Memory B cell (primary cell): Measurements from ENCODE around the gene DNAJC16.
A peak's percentile ranks its signal among the peaks of the same experiment; 100 is the strongest.

ENCODE experiments used
- ATAC-seq: fragments of 150-1000 bp; cut with Tn5 transposase; 2 replicates; pipeline ENCODE4 v1.10.0; 2021; ENCODE audit warnings: low read depth, mild to moderate bottlenecking, moderate library complexity
- DNase-seq, 2 donors: peaks; one replicate each; pipeline ENCODE4 v3.0.0; 2022; ENCODE audit warnings: low spot score in 2 of 2
- H3K27ac Mint-ChIP-seq: one replicate; pipeline ENCODE4 v1.8.0; 2022; ENCODE audit warnings: mild to moderate bottlenecking, moderate library complexity, mixed read lengths
- H3K27me3 Mint-ChIP-seq: one replicate; pipeline ENCODE4 v1.8.0; 2022; ENCODE audit warnings: mixed read lengths
- H3K36me3 Mint-ChIP-seq: one replicate; pipeline ENCODE4 v1.8.0; 2022; ENCODE audit warnings: mild to moderate bottlenecking, mixed read lengths
- H3K4me1 Mint-ChIP-seq: one replicate; pipeline ENCODE4 v1.8.0; 2022; ENCODE audit warnings: mixed read lengths
- H3K4me3 Mint-ChIP-seq: one replicate; pipeline ENCODE4 v1.8.0; 2022; ENCODE audit warnings: mild to moderate bottlenecking, moderate library complexity, mixed read lengths
- H3K9me3 Mint-ChIP-seq: one replicate; pipeline ENCODE4 v1.8.0; 2022; ENCODE audit warnings: mixed read lengths

The DNAJC16 gene

DNA sequence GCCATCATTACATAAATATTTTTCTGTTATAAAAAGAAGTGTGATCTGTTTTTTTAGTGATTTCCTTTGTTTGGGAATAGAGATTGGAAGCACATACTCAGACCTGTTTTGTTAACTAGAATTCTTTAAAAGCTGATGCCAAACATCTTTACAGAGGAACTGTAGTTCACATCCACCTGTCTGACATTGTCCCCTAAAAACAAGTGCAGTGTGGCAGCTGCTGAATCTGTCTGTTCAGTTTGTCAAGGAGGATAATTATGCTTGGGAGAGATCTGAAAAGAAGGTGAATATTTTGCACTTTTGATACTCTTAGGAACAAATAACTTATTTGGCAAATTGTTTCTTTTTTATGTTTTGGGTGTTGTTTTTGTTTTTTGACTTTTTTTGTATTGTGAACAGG is 44.6 kb downstream of the DNAJC16 start:
- peak overlapping the region; percentile 59 for H3K4me3 Mint-ChIP-seq
- no peak for DNase-seq
- peak overlapping the region; percentile 88 for H3K27ac Mint-ChIP-seq
- peaks cover 25% of the 10 kb centered on the region for H3K36me3 Mint-ChIP-seq
- no peaks in the 10 kb centered on the region for H3K9me3 Mint-ChIP-seq
- peaks cover 17% of the 10 kb centered on the region for H3K4me1 Mint-ChIP-seq
- no peaks in the 10 kb centered on the region for H3K27me3 Mint-ChIP-seq
- ATAC-seq = no peak

DNA sequence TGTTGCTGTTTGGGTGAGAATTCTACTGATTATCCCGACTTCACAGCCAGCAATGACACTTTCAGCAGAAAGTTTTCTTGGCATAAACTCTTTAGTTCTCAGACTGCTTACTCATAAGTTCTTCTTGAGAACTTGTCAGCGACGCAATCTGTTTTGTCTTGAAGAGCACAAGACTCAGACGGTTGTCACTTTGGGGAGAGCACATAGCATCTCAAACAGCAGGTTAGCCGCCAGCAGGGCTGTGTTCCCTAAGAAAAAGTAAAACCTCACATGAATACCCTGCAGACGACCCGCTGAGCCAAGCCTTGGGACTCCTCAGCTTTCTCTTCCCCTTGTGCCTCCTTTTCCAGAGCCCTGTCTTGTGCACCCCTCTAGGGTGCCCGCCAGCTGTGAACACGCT is 46.8 kb downstream of the DNAJC16 start:
- DNase-seq = no peak
- Mint-ChIP-seq H3K4me1 (peaks cover 20% of the 10 kb centered on the region), H3K9me3 (no peaks in the 10 kb centered on the region), H3K36me3 (peaks cover 13% of the 10 kb centered on the region), H3K27me3 (no peaks in the 10 kb centered on the region), H3K4me3 (no peak overlapping the region), H3K27ac (peak overlapping the region; percentile 63)
- no peak for ATAC-seq

DNA sequence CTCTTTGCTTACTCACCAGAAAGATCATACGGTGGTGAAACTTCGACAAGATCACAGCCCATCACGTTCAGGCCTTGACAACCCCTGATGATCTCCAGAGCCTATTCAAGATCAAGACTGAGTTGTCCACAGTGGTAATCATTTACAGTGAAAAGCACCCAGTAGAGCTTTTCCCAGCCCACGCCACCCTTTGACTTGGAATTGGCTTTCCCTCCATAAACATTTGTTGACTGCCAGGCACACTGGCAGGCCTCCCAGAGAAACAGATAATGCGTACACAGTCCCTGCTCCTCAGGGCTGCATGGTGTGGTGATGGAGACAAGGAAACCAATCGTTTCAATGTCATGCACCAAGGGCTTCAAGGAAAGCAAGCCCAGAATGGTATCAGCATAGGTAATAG is 48.1 kb downstream of the DNAJC16 start:
- ATAC-seq (no peak), DNase-seq (no peak)
- Mint-ChIP-seq H3K4me1 (peaks cover 33% of the 10 kb centered on the region), H3K4me3 (no peak overlapping the region), H3K27me3 (no peaks in the 10 kb centered on the region), H3K9me3 (no peaks in the 10 kb centered on the region), H3K36me3 (peaks cover 9% of the 10 kb centered on the region), H3K27ac (no peak overlapping the region)

DNA sequence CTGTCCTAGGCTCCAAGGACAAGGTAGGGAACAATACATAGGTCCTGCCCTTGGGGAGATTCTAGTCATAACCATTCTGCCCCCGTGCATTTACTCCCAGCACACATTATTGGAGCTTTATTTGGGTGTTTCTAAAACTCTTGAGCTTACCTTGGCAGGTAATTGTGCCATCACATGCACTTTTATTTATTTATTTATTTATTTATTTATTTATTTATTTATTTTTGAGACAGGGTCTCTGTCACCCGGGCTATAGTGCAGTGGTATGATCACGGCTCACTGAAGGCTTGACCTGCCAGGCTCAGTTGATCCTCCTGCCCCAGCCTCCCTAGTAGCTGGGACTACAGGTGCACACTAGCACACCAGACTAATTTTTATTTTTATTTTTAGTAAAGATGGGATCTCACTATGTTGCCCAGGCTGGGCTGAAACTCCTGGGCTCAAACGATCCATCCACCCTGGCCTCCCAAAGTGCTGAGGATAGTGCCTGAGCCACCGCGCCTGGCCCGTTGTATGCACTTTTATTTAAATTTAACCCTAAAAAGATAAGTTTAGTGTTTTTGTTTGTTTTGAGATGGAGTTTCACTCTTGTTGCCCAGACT is 49.0 kb downstream of the DNAJC16 start:
- ATAC-seq (no peak), DNase-seq (no peak)
- no peak overlapping the region for H3K4me3 Mint-ChIP-seq
- no peak overlapping the region for H3K27ac Mint-ChIP-seq
- no peaks in the 10 kb centered on the region for H3K9me3 Mint-ChIP-seq
- peaks cover 9% of the 10 kb centered on the region for H3K36me3 Mint-ChIP-seq
- H3K4me1 Mint-ChIP-seq = peaks cover 32% of the 10 kb centered on the region
- no peaks in the 10 kb centered on the region for H3K27me3 Mint-ChIP-seq

DNA sequence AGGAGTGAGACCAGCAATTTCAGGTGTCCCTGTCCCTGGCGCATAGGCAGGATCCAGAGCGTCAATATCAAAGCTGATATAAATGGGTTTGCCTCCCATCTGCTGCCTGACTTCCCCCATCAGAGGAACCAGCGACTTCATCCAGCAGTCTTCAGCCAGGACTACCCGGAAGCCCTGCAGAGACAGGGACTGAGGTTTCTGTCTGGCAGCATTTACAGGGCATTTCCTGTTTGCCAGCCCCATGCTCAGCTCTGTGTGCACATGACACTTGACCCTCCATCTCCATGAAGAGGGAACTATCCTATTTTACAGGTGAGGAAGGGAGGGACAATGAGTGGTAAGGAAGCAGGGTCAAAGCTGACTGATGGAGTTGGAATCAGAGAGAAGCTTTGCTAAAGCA is 51.0 kb downstream of the DNAJC16 start:
- ATAC-seq (no peak), DNase-seq (no peak)
- H3K36me3 Mint-ChIP-seq = peaks cover 9% of the 10 kb centered on the region
- no peaks in the 10 kb centered on the region for H3K27me3 Mint-ChIP-seq
- H3K4me1 Mint-ChIP-seq = peaks cover 24% of the 10 kb centered on the region
- peak overlapping the region; percentile 11 for H3K27ac Mint-ChIP-seq
- no peaks in the 10 kb centered on the region for H3K9me3 Mint-ChIP-seq
- no peak overlapping the region for H3K4me3 Mint-ChIP-seq

DNA sequence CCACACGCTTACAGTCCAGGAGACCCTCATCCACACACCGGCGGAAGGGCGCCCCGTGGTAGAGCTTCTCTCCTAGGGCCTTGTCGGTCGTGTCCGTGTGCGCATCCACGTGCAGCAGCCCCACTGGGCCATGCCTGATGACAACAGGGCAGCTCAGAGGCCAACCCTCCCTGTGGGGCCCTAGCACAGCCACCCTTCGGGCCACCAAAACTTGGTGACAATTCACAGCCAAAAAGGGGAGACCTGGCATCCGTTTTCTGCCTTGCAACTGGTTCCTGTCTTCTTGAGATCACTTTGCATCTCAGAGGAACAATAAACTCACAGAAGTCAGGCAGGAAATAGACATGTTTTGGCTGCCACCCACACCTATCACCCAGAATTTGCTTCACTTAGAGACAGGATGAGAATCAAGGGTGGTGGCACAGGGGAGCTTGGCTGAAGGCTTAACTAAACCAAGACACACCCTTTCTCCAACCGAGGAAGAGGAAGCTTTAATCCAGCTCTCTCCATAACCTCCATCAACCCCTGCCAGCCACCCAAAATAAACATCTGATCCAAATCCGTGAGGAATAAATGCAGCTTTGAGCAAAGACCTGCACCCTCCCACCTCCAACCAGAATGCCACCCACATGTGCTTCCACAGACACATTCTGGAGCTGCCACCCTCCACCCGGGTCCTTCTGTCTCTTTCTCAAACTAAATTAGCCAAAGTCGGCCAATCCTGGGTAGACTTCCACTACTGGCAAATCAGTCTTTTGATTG is 52.5 kb downstream of the DNAJC16 start:
- peaks cover 22% of the 10 kb centered on the region for H3K4me1 Mint-ChIP-seq
- ATAC-seq (peak; percentile 93), DNase-seq (peak; percentile 19 to 20)
- no peaks in the 10 kb centered on the region for H3K9me3 Mint-ChIP-seq
- peak overlapping the region; percentile 88 for H3K27ac Mint-ChIP-seq
- peak overlapping the region; percentile 56 for H3K4me3 Mint-ChIP-seq
- H3K27me3 Mint-ChIP-seq = no peaks in the 10 kb centered on the region
- peaks cover 8% of the 10 kb centered on the region for H3K36me3 Mint-ChIP-seq

DNA sequence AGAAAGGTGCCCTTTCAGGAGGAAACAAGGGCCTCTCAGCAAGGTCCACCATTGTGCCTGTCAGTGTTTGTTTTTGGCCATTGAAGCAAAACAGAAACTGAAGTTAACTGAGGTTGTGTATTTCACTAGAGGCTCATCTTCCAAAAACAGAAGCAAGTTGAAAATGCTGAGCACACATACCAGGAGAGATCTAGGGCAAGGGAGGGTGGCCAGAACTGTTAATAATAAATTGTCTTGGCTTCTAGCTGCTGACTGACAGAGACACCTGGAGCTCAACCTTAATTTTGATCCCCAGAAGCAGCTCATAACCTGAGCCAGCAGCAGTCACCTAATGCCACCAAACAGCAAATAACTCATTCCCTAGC is 53.0 kb downstream of the DNAJC16 start:
- Mint-ChIP-seq H3K27ac (peak overlapping the region; percentile 88), H3K27me3 (no peaks in the 10 kb centered on the region), H3K4me1 (peaks cover 22% of the 10 kb centered on the region), H3K4me3 (peak overlapping the region; percentile 56), H3K36me3 (peaks cover 6% of the 10 kb centered on the region), H3K9me3 (no peaks in the 10 kb centered on the region)
- ATAC-seq (peak; percentile 35), DNase-seq (no peak)

DNA sequence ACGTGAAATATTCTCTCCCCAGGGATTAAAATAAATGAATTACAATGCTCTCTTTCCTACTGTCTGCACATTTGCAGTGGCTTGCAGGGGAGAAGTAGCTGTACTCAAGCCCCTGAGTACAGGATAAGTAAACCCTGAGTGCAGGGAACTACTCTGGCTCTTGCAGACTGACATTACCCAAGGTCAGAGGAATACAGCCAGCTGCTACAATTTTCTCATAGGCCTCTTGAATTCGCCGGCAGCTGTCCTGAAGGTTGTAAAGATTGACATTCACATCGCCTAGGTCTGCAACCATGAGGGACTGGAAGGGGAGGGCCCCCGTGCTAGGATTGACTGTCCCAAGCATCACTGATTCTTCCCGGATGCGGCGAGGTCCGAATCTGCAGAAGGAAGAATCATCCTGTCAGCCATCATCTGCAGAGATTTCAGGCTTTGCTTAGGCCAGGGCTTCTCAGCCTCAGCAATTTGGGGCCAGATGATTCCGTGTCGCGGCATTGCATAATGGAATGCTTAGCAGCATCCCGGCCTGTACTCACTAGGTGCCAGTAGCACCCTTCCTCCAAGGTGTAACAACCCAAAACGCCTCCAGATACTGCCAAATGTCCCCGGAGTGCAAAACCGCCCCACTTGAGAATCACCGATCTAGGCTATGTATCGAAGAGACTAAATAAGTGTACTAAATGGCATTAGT is 56.5 kb downstream of the DNAJC16 start:
- DNase-seq = no peak
- peaks cover 20% of the 10 kb centered on the region for H3K4me1 Mint-ChIP-seq
- H3K9me3 Mint-ChIP-seq = no peaks in the 10 kb centered on the region
- peaks cover 9% of the 10 kb centered on the region for H3K36me3 Mint-ChIP-seq
- H3K27me3 Mint-ChIP-seq = no peaks in the 10 kb centered on the region
- H3K4me3 Mint-ChIP-seq = peak overlapping the region; percentile 61
- ATAC-seq = no peak
- peak overlapping the region; percentile 31 for H3K27ac Mint-ChIP-seq

DNA sequence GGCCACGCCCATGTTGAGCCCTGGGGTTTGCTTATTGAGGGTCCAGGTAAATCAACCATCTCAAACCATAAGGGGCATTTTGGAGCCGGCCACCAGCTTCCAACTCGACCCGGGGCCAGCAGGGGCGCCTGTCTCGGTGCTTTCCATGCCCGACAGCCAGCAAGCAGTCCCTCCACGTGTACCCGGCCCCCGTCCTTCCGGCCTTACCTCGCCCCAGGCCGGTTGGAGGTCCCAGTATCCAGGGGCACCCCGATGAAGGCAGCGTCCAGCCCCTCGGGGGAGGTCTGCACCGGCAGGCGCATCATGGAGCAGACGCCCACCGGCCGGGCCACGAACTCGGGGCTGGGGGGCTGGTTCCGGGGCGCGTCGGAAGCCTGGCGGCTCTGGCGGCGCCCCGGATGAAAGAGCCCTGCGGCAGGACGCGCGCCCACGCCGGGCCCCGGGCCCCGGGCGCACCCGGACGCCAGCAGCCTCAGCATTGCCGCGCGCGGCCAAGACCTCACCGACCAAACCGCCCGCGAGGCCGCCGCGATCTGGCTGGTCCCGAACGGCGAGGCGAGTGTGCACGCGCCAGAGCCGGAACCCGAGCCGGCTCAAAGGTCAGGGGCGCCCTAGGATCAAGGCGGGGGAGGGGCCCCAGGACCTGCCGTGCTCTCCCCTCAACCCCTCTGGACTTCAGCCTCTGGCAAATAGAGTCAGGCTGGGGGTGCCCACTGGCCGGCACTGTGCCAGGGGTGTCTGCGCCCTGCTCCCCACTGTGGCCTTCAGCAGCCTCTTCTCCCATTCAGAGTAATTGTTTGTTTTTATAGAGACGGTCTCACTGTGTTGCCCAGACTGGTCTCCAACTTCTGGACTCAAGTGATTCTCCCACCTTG is 58.1 kb downstream of the DNAJC16 start, which contains the start of gene AGMAT:
Gene AGMAT (minus strand): TSS at position 563 of the 875 bp plus-strand sequence. CDS start 84 bp downstream, at position 479.
- peak; percentile 79 for ATAC-seq
- H3K4me1 Mint-ChIP-seq = peaks cover 7% of the 10 kb centered on the region
- peaks cover 10% of the 10 kb centered on the region for H3K36me3 Mint-ChIP-seq
- DNase-seq = peak; percentile 38 to 61
- H3K9me3 Mint-ChIP-seq = no peaks in the 10 kb centered on the region
- H3K4me3 Mint-ChIP-seq = peak within 1 kb of the TSS; percentile 88
- peak within 1 kb of the TSS; percentile 75 for H3K27ac Mint-ChIP-seq
- no peaks in the 10 kb centered on the region for H3K27me3 Mint-ChIP-seq

DNA sequence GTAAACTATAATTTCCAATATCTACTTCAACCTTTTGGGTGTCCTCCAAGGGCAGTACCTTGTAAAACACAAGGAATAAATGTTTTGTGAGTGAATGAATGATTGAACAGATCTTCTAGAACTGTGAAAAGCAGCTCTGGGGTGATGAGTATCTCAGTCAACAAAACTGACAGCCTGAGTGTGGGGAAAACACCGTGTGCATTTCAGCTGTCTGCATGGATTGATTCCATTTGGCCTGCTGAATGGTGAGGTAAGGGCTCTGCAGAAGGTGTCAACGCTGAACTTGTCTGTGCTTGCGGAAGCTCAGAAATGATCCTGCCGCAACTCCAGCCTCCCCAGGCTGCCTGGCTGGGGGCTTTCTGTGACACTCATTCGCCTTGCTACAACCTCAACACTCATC is 65.6 kb downstream of the DNAJC16 start:
- Mint-ChIP-seq H3K36me3 (peaks cover 8% of the 10 kb centered on the region), H3K9me3 (no peaks in the 10 kb centered on the region), H3K4me1 (peaks cover under 1% of the 10 kb centered on the region), H3K4me3 (no peak overlapping the region), H3K27me3 (no peaks in the 10 kb centered on the region), H3K27ac (no peak overlapping the region)
- DNase-seq (no peak), ATAC-seq (no peak)

DNA sequence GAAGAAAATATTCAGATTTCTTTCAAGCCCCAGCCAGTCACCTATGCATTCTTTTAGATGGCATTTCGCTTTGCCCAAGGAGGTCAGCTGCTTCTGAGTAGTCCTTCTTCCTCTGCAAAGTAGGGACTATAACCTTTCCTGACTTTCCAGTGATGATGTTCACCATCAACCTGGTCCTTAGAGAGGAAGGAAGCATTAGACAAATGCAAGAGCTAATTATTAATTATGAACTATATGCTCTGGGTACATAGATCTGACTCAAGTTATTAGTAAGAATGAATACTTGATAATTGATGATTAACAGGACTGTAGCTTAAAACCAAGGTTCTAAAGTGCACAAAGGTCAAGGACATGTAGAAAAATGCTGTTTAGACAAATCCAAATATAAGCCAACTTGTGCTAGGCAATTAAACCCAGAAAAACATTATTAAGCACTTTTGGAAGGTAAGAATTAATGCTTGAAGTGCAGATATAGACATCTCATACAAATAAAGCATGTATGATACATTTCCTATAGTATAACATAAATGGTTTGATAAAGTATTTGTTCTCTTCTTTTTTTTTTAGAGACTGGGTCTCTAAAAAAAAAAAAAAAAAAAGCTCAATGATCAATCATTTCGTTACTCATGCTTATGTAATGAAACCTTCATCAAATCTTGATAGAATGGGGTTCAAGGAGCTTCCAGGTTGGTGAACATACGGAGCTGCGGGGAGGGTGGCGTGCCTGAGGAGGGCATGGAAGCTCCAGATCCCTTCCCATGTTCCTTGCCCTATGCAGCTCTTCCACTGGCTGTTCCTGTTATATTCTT is 69.4 kb downstream of the DNAJC16 start:
- Mint-ChIP-seq H3K27me3 (no peaks in the 10 kb centered on the region), H3K4me3 (no peak overlapping the region), H3K4me1 (no peaks in the 10 kb centered on the region), H3K27ac (no peak overlapping the region), H3K9me3 (no peaks in the 10 kb centered on the region), H3K36me3 (no peaks in the 10 kb centered on the region)
- DNase-seq = no peak
- no peak for ATAC-seq

DNA sequence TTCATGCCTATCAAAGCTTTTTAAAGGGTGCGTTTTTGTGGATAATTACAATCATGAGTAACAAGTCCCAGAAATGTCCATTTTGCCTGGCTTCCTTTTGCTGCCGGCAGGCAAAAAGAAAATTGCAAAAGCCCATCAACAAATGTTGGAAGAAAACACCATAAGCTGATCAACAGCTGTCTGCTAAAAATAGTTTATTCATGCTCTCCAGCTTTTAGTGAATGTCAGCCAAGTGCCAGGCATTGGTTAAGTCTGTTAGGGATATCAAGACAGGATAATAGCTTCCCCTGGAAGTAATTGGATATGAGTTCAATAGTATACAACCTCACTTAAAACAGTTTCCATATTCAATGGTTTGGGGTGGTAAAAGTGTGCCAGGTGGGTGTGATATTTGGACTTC is 71.8 kb downstream of the DNAJC16 start:
- ATAC-seq = no peak

More for the DNA sequence above, 71.8 kb downstream of the DNAJC16 start:
- H3K9me3 Mint-ChIP-seq = no peaks in the 10 kb centered on the region
- DNase-seq = no peak
- no peak overlapping the region for H3K4me3 Mint-ChIP-seq
- no peak overlapping the region for H3K27ac Mint-ChIP-seq
- H3K4me1 Mint-ChIP-seq = peaks cover 2% of the 10 kb centered on the region
- H3K27me3 Mint-ChIP-seq = no peaks in the 10 kb centered on the region
- H3K36me3 Mint-ChIP-seq = no peaks in the 10 kb centered on the region
